GM12891 (cell line): ENCODE measurements around the gene TPRG1L.

ENCODE experiments used
- POLR2A ChIP-seq: IDR thresholded peaks from 2 replicates; pipeline ENCODE4 v1.6.1; 2011; ENCODE audit warnings: low read depth, low read length, control low read depth
- POLR2AphosphoS5 ChIP-seq: IDR thresholded peaks from 2 replicates; pipeline ENCODE4 v1.6.1; 2011; ENCODE audit warnings: low read depth, low read length, control low read depth
- TAF1 ChIP-seq: IDR thresholded peaks from 2 replicates; pipeline ENCODE4 v1.6.1; 2011; ENCODE audit warnings: low read depth, low read length, control low read depth

GRCh38 chr1:3650248-3651025 lies 25.6 kb downstream of the TPRG1L start:
- no peak for TF ChIP-seq POLR2AphosphoS5
- TF ChIP-seq POLR2A, result no peak
- no peak for TF ChIP-seq TAF1
